Bronchial epithelial cell (primary cell): ENCODE results near the gene DENND1A. TPM values are rescaled to one million over a fixed set of nuclear protein-coding genes. Genes with fewer than 3 reads are reported as not detected.

Source experiments
- DNase-seq: peaks from one replicate; pipeline ENCODE4 v3.0.0-alpha.2; 2010; ENCODE audit warnings: low read depth
- FAIRE-seq: peaks from 2 replicates; lab custom pipeline; 2011; peaks lifted over from hg19 to GRCh38; lab: Jason Lieb, UNC
- H3K27me3 ChIP-seq: 2 replicates; pipeline ENCODE4 v1.5.1; 2011; ENCODE audit warnings: low read length; ENCODE audit not compliant: control insufficient read depth, insufficient read depth
- H3K36me3 ChIP-seq: 2 replicates; pipeline ENCODE4 v1.5.1; 2011; ENCODE audit warnings: low read length; ENCODE audit not compliant: control insufficient read depth, insufficient read depth
- H3K4me3 ChIP-seq: 2 replicates; pipeline ENCODE4 v1.5.1; 2011; ENCODE audit warnings: mild to moderate bottlenecking, low read depth, low read length, control low read depth
- CTCF ChIP-seq: IDR thresholded peaks from 2 replicates; pipeline ENCODE4 v1.5.1; 2011; ENCODE audit warnings: mild to moderate bottlenecking, moderate library complexity, low read length, control low read depth, inconsistent platforms; ENCODE audit not compliant: insufficient read depth, severe bottlenecking
- total RNA-seq: library from RNA; depleted of rRNA; stranded (reverse); fragments of >200 nt; gene quantifications from 2 replicates; pipeline ENCODE4 v1.2.1, GENCODE V29; 2014

The DENND1A gene
- total RNA-seq, 1 donor from 2014 or later, result 6.1 TPM

- DNase-seq (no peak), FAIRE-seq (no peak)
- TF ChIP-seq CTCF, result no peak
- no peaks in the 10 kb centered on the region for H3K36me3 ChIP-seq
- H3K4me3 ChIP-seq, result no peak overlapping the region
- no peaks in the 10 kb centered on the region for H3K27me3 ChIP-seq
Measured at GRCh38 chr9:123447934-123448646, 481.8 kb downstream of the DENND1A start.

GRCh38 chr9:123445981-123446610, 483.8 kb downstream of the DENND1A start:
- Histone ChIP-seq H3K4me3 (no peak overlapping the region), H3K36me3 (no peaks in the 10 kb centered on the region), H3K27me3 (no peaks in the 10 kb centered on the region)
- TF ChIP-seq CTCF, result no peak
- no peak for FAIRE-seq
- peak; percentile 4 for DNase-seq

GRCh38 chr9:123445116-123445515, 484.8 kb downstream of the DENND1A start:
- no peak overlapping the region for H3K4me3 ChIP-seq
- FAIRE-seq, result no peak
- no peaks in the 10 kb centered on the region for H3K27me3 ChIP-seq
- no peak for TF ChIP-seq CTCF
- no peaks in the 10 kb centered on the region for H3K36me3 ChIP-seq
- no peak for DNase-seq

GRCh38 chr9:123441769-123442168, 488.2 kb downstream of the DENND1A start:
- DNase-seq, result no peak
- Histone ChIP-seq H3K36me3 (no peaks in the 10 kb centered on the region), H3K27me3 (no peaks in the 10 kb centered on the region), H3K4me3 (no peak overlapping the region)
- no peak for TF ChIP-seq CTCF
- FAIRE-seq, result no peak

- Histone ChIP-seq H3K27me3 (no peaks in the 10 kb centered on the region), H3K36me3 (peaks cover 1% of the 10 kb centered on the region), H3K4me3 (no peak overlapping the region)
- FAIRE-seq (no peak), DNase-seq (no peak)
- no peak for TF ChIP-seq CTCF
Measured at GRCh38 chr9:123440256-123440655, 489.7 kb downstream of the DENND1A start.
